CD14-positive monocyte (primary cell): ENCODE data around the gene TRABD. TPM values are rescaled to one million over a fixed set of nuclear protein-coding genes. Genes with fewer than 3 reads are reported as not detected.

Experiments
- DNase-seq, 3 donors: peaks; one replicate each; pipeline ENCODE4 v3.0.0-alpha.2; 2011 to 2022
- H2AFZ ChIP-seq: 2 replicates; pipeline ENCODE4 v1.6.0; 2012; ENCODE audit warnings: mild to moderate bottlenecking, low read depth, low read length, inconsistent platforms; ENCODE audit not compliant: insufficient read depth, poor library complexity, severe bottlenecking
- H3K27ac ChIP-seq, 2 donors: 1 replicate in 1 of 2; 2 replicates in 1 of 2; pipeline ENCODE4 v1.5.1; 2012 to 2013; ENCODE audit warnings: low read length in 2 of 2, control low read depth in 1 of 2, inconsistent platforms in 1 of 2, low read depth in 1 of 2, mild to moderate bottlenecking in 1 of 2
- H3K27me3 ChIP-seq, 2 donors: one replicate each; pipeline versions ENCODE4 v1.6.0 to v1.6.1; 2011 to 2013; ENCODE audit warnings: low read length in 2 of 2; ENCODE audit not compliant: control insufficient read depth in 2 of 2, insufficient read depth in 2 of 2
- H3K36me3 ChIP-seq, 2 donors: replicated peaks in 1 of 2; 1 replicate in 1 of 2; 2 replicates in 1 of 2; pipeline versions ENCODE4 v1.5.1 to v1.6.1; 2012 to 2013; ENCODE audit warnings: low read length in 2 of 2, control low read depth in 1 of 2, inconsistent platforms in 1 of 2, mild to moderate bottlenecking in 1 of 2; ENCODE audit not compliant: insufficient read depth in 2 of 2, control insufficient read depth in 1 of 2
- H3K4me1 ChIP-seq, 2 donors: 1 replicate in 1 of 2; 2 replicates in 1 of 2; pipeline versions ENCODE4 v1.5.1 to v1.6.1; 2012 to 2013; ENCODE audit warnings: low read length in 2 of 2, control low read depth in 1 of 2, inconsistent platforms in 1 of 2, mild to moderate bottlenecking in 1 of 2, moderate library complexity in 1 of 2; ENCODE audit not compliant: insufficient read depth in 2 of 2, control insufficient read depth in 1 of 2
- H3K4me2 ChIP-seq: replicated peaks from 2 replicates; pipeline ENCODE3; 2012; ENCODE audit warnings: low read length, moderate library complexity, mild to moderate bottlenecking; ENCODE audit not compliant: poor library complexity, severe bottlenecking; ENCODE audit errors: extremely low read depth
- H3K4me3 ChIP-seq, 3 experiments: fragments of 200-600 bp in 1 of 3; sonication (generic) in 1 of 3; replicated peaks in 1 of 3; 1 replicate in 2 of 3; 2 replicates in 1 of 3; pipeline ENCODE4 v1.5.1; 2011 to 2013; ENCODE audit warnings: low read length in 3 of 3, mild to moderate bottlenecking in 3 of 3, control low read depth in 2 of 3, low read depth in 2 of 3, inconsistent platforms in 1 of 3, moderate library complexity in 1 of 3
- H3K79me2 ChIP-seq: 2 replicates; pipeline ENCODE4 v1.6.0; 2012; ENCODE audit warnings: mild to moderate bottlenecking, control low read depth, inconsistent platforms, low read length, moderate library complexity; ENCODE audit not compliant: insufficient read depth
- H3K9ac ChIP-seq: 2 replicates; pipeline ENCODE4 v1.6.0; 2017; ENCODE audit warnings: low read length, mild to moderate bottlenecking; ENCODE audit not compliant: insufficient read depth, poor library complexity, severe bottlenecking
- H3K9me3 ChIP-seq, 2 donors: replicated peaks in 1 of 2; 1 replicate in 1 of 2; 2 replicates in 1 of 2; pipeline versions ENCODE4 v1.5.1 to v1.6.1; 2012 to 2013; ENCODE audit warnings: low read length in 2 of 2, control low read depth in 1 of 2; ENCODE audit not compliant: control insufficient read depth in 1 of 2, insufficient read depth in 1 of 2
- H4K20me1 ChIP-seq: 2 replicates; pipeline ENCODE4 v1.6.0; 2012; ENCODE audit warnings: mild to moderate bottlenecking, low read length, control low read depth, moderate library complexity; ENCODE audit not compliant: insufficient read depth
- H3K27ac Mint-ChIP-seq, 7 donors: one replicate each; pipeline ENCODE4 v1.8.0; 2020; ENCODE audit warnings: mild to moderate bottlenecking in 7 of 7, mixed read lengths in 7 of 7, moderate library complexity in 6 of 7, inconsistent platforms in 2 of 7
- H3K27me3 Mint-ChIP-seq, 3 donors: one replicate each; pipeline ENCODE4 v1.8.0; 2021 to 2022; ENCODE audit warnings: low read depth in 3 of 3, mild to moderate bottlenecking in 3 of 3, mixed read lengths in 3 of 3, moderate library complexity in 3 of 3, inconsistent platforms in 1 of 3
- H3K36me3 Mint-ChIP-seq, 2 donors: one replicate each; pipeline ENCODE4 v1.8.0; 2020; ENCODE audit warnings: mixed read lengths in 2 of 2, inconsistent platforms in 1 of 2, mild to moderate bottlenecking in 1 of 2
- H3K4me1 Mint-ChIP-seq: one replicate; pipeline ENCODE4 v1.8.0; 2020; ENCODE audit warnings: mild to moderate bottlenecking, mixed read lengths
- H3K4me3 Mint-ChIP-seq, 2 donors: one replicate each; pipeline ENCODE4 v1.8.0; 2020; ENCODE audit warnings: mild to moderate bottlenecking in 2 of 2, mixed read lengths in 2 of 2, moderate library complexity in 1 of 2
- H3K9me3 Mint-ChIP-seq, 7 donors: one replicate each; pipeline ENCODE4 v1.8.0; 2020 to 2022; ENCODE audit warnings: mixed read lengths in 7 of 7, mild to moderate bottlenecking in 6 of 7, moderate library complexity in 6 of 7, inconsistent platforms in 2 of 7
- WGBS: methylation state at CpG from one replicate; pipeline ENCODE4 v1.1.5; 2013; ENCODE audit warnings: missing lambda C conversion rate; ENCODE audit not compliant: insufficient coverage; 5-methylcytosine and 5-hydroxymethylcytosine counted together
- intact Hi-C, 2 donors: fragments of 100-400 bp; cut with micrococcal nuclease; formaldehyde crosslinking; loops; one replicate each; pipeline versions ENCODE4 v1.15.0 to v1.15.1; 2023
- polyA plus RNA-seq, 3 donors: library from polyadenylated mRNA; depleted of rRNA in 1 of 3; unstranded in 2 of 3; stranded (reverse) in 1 of 3; fragments of 300-500 nt in 2 of 3; fragments of >200 nt in 1 of 3; fragmentation: Illumina TruSeq in 2 of 3; gene quantifications; 1 replicate in 2 of 3; 2 replicates in 1 of 3; pipeline ENCODE4 v1.2.3, GENCODE V29; 2012 to 2021
- TF ChIP-seq, protein P1 (sequence below): fragments of 200-600 bp; IDR thresholded peaks from one replicate; pipeline ENCODE4 v1.8.0; 2022; ENCODE audit warnings: antibody characterized with exemption, mild to moderate bottlenecking

Gene TRABD
- polyA plus RNA-seq, 3 donors = 34.5 to 240 (median 39.3) TPM

GRCh38 chr22:50182176-50183081 lies 3.3 kb upstream of the TRABD start:
- peaks cover 0 to 9% of the 10 kb centered on the region in 2 donors for H3K36me3 Mint-ChIP-seq
- Histone ChIP-seq H4K20me1 (no peaks in the 10 kb centered on the region), H3K79me2 (peaks cover 18% of the 10 kb centered on the region), H3K27ac (no peak overlapping the region), H3K9me3 (no peaks in the 10 kb centered on the region), H3K4me3 (no peak overlapping the region), H3K4me2 (no peak overlapping the region), H3K4me1 (peaks cover 28 to 43% of the 10 kb centered on the region in 2 donors), H3K27me3 (peaks cover 0 to 5% of the 10 kb centered on the region in 2 donors), H3K36me3 (no peaks in the 10 kb centered on the region), H2AFZ (no peak overlapping the region), H3K9ac (no peak overlapping the region)
- no peak overlapping the region for H3K4me3 Mint-ChIP-seq
- TF ChIP-seq, protein P1, sequence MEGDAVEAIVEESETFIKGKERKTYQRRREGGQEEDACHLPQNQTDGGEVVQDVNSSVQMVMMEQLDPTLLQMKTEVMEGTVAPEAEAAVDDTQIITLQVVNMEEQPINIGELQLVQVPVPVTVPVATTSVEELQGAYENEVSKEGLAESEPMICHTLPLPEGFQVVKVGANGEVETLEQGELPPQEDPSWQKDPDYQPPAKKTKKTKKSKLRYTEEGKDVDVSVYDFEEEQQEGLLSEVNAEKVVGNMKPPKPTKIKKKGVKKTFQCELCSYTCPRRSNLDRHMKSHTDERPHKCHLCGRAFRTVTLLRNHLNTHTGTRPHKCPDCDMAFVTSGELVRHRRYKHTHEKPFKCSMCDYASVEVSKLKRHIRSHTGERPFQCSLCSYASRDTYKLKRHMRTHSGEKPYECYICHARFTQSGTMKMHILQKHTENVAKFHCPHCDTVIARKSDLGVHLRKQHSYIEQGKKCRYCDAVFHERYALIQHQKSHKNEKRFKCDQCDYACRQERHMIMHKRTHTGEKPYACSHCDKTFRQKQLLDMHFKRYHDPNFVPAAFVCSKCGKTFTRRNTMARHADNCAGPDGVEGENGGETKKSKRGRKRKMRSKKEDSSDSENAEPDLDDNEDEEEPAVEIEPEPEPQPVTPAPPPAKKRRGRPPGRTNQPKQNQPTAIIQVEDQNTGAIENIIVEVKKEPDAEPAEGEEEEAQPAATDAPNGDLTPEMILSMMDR = no peak
- H3K4me1 Mint-ChIP-seq = peaks cover 25% of the 10 kb centered on the region
- peaks cover 0 to 3% (median 2%) of the 10 kb centered on the region in 7 donors for H3K9me3 Mint-ChIP-seq
- H3K27me3 Mint-ChIP-seq = peaks cover 9 to 17% (median 13%) of the 10 kb centered on the region in 3 donors
- intact Hi-C loops = no loop called here
- 89% methylated on average over 23 of the region's 31 CpGs for WGBS
- DNase-seq = no peak
- H3K27ac Mint-ChIP-seq = peak overlapping the region in 2 of 7 donors; percentile 30 to 41

GRCh38 chr22:50183141-50183971 lies 2.4 kb upstream of the TRABD start:
- Histone ChIP-seq H3K4me3 (peak overlapping the region in 1 of 3 experiments; percentile 85), H3K4me2 (peak overlapping the region; percentile 96), H3K79me2 (peaks cover 27% of the 10 kb centered on the region), H3K27ac (peak overlapping the region in 1 of 2 donors; percentile 29), H4K20me1 (no peaks in the 10 kb centered on the region), H3K9me3 (no peaks in the 10 kb centered on the region), H2AFZ (peak overlapping the region; percentile 83), H3K4me1 (peaks cover 34 to 52% of the 10 kb centered on the region in 2 donors), H3K36me3 (no peaks in the 10 kb centered on the region), H3K9ac (peak overlapping the region; percentile 74), H3K27me3 (peaks cover 0 to 5% of the 10 kb centered on the region in 2 donors)
- TF ChIP-seq, protein P1 = no peak
- intact Hi-C loops = no loop called here
- Mint-ChIP-seq H3K4me3 (peak overlapping the region; percentile 39 to 42), H3K36me3 (peaks cover 0 to 8% of the 10 kb centered on the region in 2 donors), H3K9me3 (no peaks in the 10 kb centered on the region), H3K4me1 (peaks cover 33% of the 10 kb centered on the region), H3K27ac (peak overlapping the region in 5 of 7 donors; percentile 41 to 87 (median 81)), H3K27me3 (peaks cover 7 to 13% (median 8%) of the 10 kb centered on the region in 3 donors)
- no peak for DNase-seq
- 85% methylated on average over 15 of the region's 19 CpGs for WGBS
